GM23338 (cell line): ENCODE measurements around the gene SLC4A2.

Experiments used
- CREB1 ChIP-seq: fragments of 250-450 bp; sonication (Bioruptor Pico); IDR thresholded peaks from 2 replicates; pipeline ENCODE4 v1.5.0; 2020; ENCODE audit warnings: low read depth, mild to moderate bottlenecking, moderate library complexity
- CTCF ChIP-seq, 2 experiments: fragments of 200-600 bp in 1 of 2; sonication (generic) in 1 of 2; conservative IDR thresholded peaks; 2 replicates each; pipeline versions ENCODE4 v1.5.1 to v1.6.1; 2016 to 2017; ENCODE audit warnings: antibody characterized with exemption in 2 of 2, low read depth in 2 of 2, mild to moderate bottlenecking in 2 of 2, moderate library complexity in 1 of 2
- ETS1 ChIP-seq: IDR thresholded peaks from 2 replicates; pipeline ENCODE4 v1.6.1; 2016; ENCODE audit warnings: antibody characterized with exemption
- EZH2 ChIP-seq: fragments of 200-600 bp; sonication (generic); IDR thresholded peaks from one replicate; pipeline ENCODE4 v1.8.0; 2017; ENCODE audit warnings: antibody characterized with exemption, mild to moderate bottlenecking, low read depth; ENCODE audit not compliant: unreplicated experiment
- EZH2phosphoT487 ChIP-seq: fragments of 200-600 bp; sonication (generic); IDR thresholded peaks from one replicate; pipeline ENCODE4 v1.8.1; 2018; ENCODE audit warnings: antibody characterized with exemption; ENCODE audit not compliant: unreplicated experiment
- JUNB ChIP-seq: IDR thresholded peaks from one replicate; pipeline ENCODE4 v1.6.1; 2016; ENCODE audit warnings: antibody characterized with exemption; ENCODE audit not compliant: unreplicated experiment
- POLR2AphosphoS5 ChIP-seq: IDR thresholded peaks from 2 replicates; pipeline ENCODE4 v1.6.1; 2016; ENCODE audit warnings: antibody characterized with exemption, low read depth
- ZNF114 ChIP-seq: fragments of 250-450 bp; sonication (Bioruptor Pico); IDR thresholded peaks from 2 replicates; pipeline ENCODE4 v1.5.0; 2020; ENCODE audit warnings: mild to moderate bottlenecking, moderate library complexity
- TF ChIP-seq, protein P1 (sequence below): IDR thresholded peaks from one replicate; pipeline ENCODE4 v1.6.1; 2018; ENCODE audit warnings: antibody characterized with exemption; ENCODE audit not compliant: unreplicated experiment

DNA sequence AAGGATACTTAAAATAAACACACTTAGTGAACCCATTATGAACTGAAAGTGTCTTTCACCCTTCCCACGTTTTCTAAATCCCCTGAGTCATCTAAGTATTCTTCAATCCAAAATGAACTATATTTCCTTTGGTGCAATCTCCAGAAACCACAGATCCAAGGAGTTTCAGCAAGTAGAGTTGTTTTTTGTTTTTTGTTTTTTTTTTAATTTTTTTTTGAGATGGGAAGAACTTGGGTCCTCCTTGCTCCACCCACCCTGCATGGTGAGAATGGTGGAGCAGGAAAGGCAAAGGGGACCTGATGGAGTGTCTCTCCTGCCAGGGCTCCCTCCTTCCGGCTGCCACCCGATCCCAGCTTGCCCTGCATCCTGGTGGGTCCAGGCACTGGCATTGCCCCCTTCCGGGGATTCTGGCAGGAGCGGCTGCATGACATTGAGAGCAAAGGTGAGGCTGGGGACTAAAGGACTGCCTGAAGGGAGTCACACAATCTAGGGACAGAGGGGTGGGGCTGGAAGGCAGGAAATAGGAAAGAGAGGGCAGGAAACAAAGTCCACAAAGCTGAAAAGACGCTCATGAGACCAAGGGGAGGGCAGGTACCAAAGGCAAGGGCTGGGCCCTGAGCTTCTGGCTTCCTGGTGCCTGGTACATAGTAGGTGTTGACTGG is 47.2 kb upstream of the SLC4A2 start:
- TF ChIP-seq POLR2AphosphoS5 = no peak
- TF ChIP-seq CTCF (conservative IDR thresholded peaks at IDR 0.05; ENCODE audit: low read depth in 2 of 2) = no peak
- TF ChIP-seq CREB1 = no peak
- no peak for TF ChIP-seq JUNB
- TF ChIP-seq, protein P1, sequence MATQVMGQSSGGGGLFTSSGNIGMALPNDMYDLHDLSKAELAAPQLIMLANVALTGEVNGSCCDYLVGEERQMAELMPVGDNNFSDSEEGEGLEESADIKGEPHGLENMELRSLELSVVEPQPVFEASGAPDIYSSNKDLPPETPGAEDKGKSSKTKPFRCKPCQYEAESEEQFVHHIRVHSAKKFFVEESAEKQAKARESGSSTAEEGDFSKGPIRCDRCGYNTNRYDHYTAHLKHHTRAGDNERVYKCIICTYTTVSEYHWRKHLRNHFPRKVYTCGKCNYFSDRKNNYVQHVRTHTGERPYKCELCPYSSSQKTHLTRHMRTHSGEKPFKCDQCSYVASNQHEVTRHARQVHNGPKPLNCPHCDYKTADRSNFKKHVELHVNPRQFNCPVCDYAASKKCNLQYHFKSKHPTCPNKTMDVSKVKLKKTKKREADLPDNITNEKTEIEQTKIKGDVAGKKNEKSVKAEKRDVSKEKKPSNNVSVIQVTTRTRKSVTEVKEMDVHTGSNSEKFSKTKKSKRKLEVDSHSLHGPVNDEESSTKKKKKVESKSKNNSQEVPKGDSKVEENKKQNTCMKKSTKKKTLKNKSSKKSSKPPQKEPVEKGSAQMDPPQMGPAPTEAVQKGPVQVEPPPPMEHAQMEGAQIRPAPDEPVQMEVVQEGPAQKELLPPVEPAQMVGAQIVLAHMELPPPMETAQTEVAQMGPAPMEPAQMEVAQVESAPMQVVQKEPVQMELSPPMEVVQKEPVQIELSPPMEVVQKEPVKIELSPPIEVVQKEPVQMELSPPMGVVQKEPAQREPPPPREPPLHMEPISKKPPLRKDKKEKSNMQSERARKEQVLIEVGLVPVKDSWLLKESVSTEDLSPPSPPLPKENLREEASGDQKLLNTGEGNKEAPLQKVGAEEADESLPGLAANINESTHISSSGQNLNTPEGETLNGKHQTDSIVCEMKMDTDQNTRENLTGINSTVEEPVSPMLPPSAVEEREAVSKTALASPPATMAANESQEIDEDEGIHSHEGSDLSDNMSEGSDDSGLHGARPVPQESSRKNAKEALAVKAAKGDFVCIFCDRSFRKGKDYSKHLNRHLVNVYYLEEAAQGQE = no peak
- no peak for TF ChIP-seq EZH2
- TF ChIP-seq EZH2phosphoT487 = no peak
- no peak for TF ChIP-seq ZNF114 (CRISPR knock-in tag)
- 0 out of 2 replicates have a peak, but pooled peaks have one; percentile 12 for TF ChIP-seq ETS1
